Neural cell (in vitro differentiated cells): ENCODE results near the gene GRK4.

Experiments used
- CTCF ChIP-seq: fragments of 450-650 bp; IDR thresholded peaks from 2 replicates; pipeline ENCODE4 v1.5.1; 2014; ENCODE audit warnings: antibody characterized with exemption, mild to moderate bottlenecking, moderate library complexity; ENCODE audit not compliant: poor library complexity, severe bottlenecking
- EZH2 ChIP-seq: fragments of 200-600, 300-800 bp; shearing (Covaris generic), sonication (generic); IDR thresholded peaks from 2 replicates; pipeline ENCODE4 v1.6.1; 2014; ENCODE audit warnings: antibody characterized with exemption, low read length, borderline replicate concordance, mild to moderate bottlenecking; ENCODE audit not compliant: insufficient read depth, poor library complexity, severe bottlenecking
- POLR2AphosphoS5 ChIP-seq: IDR thresholded peaks from 2 replicates; pipeline ENCODE4 v1.6.1; 2012
- RAD21 ChIP-seq: fragments of 450-650 bp; conservative IDR thresholded peaks from 2 replicates; pipeline ENCODE4 v1.6.1; 2014; ENCODE audit warnings: antibody characterized with exemption, mild to moderate bottlenecking, moderate library complexity
- SMC3 ChIP-seq: fragments of 450-650 bp; conservative IDR thresholded peaks from 2 replicates; pipeline ENCODE4 v1.6.1; 2014; ENCODE audit warnings: antibody characterized with exemption, mild to moderate bottlenecking, moderate library complexity; ENCODE audit not compliant: poor library complexity

- TF ChIP-seq EZH2 (no peak), CTCF (no peak), POLR2AphosphoS5 (no peak), RAD21 (no peak), SMC3 (no peak)
Measured at GRCh38 chr4:2977211-2978088, 14.1 kb downstream of the GRK4 start.
